Effector memory CD8-positive, alpha-beta T cell (primary cell): ENCODE measurements around the gene FGFRL1.
"Not testable (repeated sequence)": the region's sequence is repeated elsewhere in the genome, so short reads cannot be mapped to it uniquely, and the experiment has no call there.

ENCODE experiments used
- ATAC-seq: fragments of 150-1000 bp; cut with Tn5 transposase; replicated peaks from 2 replicates; pipeline ENCODE4 v1.10.0; 2021; ENCODE audit warnings: mild to moderate bottlenecking, moderate library complexity
- DNase-seq, 3 experiments: peaks; one replicate each; pipeline ENCODE4 v3.0.0; 2021
- H3K27ac Mint-ChIP-seq, 2 donors: one replicate each; pipeline ENCODE4 v1.8.0; 2022; ENCODE audit warnings: mild to moderate bottlenecking in 2 of 2, mixed read lengths in 2 of 2, moderate library complexity in 2 of 2
- H3K27me3 Mint-ChIP-seq, 2 donors: one replicate each; pipeline ENCODE4 v1.8.0; 2022; ENCODE audit warnings: mixed read lengths in 2 of 2
- H3K36me3 Mint-ChIP-seq: one replicate; pipeline ENCODE4 v1.8.0; 2022; ENCODE audit warnings: mild to moderate bottlenecking, moderate library complexity, mixed read lengths; ENCODE audit not compliant: insufficient read depth
- H3K4me1 Mint-ChIP-seq, 2 donors: one replicate each; pipeline ENCODE4 v1.8.0; 2022; ENCODE audit warnings: low read depth in 2 of 2, mixed read lengths in 2 of 2
- H3K4me3 Mint-ChIP-seq, 2 donors: one replicate each; pipeline ENCODE4 v1.8.0; 2022; ENCODE audit warnings: mild to moderate bottlenecking in 2 of 2, mixed read lengths in 2 of 2, moderate library complexity in 2 of 2
- H3K9me3 Mint-ChIP-seq, 2 donors: one replicate each; pipeline ENCODE4 v1.8.0; 2022; ENCODE audit warnings: mixed read lengths in 2 of 2

Gene FGFRL1

DNA sequence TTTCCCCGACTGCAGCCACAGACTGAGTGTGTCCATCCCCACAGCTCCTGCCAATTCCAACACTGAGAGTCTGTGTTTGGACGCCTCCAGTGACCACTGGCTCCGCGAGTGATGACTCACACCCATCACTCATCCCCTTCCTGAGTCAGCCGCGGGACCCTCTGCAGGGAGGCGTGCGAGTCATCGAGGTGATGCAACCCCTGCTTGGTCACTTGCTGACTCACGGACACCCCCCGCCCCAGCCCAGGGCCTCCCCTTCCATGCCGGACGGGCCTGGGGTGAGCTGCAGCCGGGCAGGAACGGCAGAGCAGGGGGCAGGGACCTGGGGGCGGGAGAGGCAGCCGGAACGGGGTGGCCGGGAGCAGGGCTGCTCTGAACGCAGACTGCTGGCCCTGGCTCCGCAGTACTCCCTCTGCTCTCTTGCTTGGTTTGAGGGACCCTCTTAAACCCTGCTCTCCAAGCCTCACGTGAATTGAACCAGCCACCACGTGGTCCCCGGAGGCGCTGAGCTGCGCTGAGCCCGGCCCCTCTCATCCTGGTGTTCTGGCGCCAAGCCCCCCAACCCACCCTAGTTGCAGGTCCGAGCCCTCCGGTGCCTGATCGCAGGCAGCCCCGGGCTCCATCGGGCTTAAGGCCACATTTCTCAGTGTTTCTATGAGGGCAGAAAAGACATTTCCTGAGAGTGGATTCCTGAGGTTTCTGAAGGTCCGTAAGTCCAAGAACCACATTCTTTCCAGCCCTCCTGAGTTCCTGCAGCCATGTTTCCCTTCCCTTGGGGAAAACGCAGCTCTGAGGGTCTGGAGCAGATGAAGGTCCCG, 32.4 kb downstream of the FGFRL1 start:
- Mint-ChIP-seq H3K27me3 (peaks cover 35 to 51% of the 10 kb centered on the region in 2 donors), H3K4me3 (no peak overlapping the region), H3K9me3 (no peaks in the 10 kb centered on the region), H3K4me1 (peaks cover 3 to 4% of the 10 kb centered on the region in 2 donors), H3K27ac (no peak overlapping the region), H3K36me3 (no peaks in the 10 kb centered on the region)
- peak; percentile 14 for ATAC-seq
- no peak for DNase-seq

GRCh38 chr4:1044469-1045192, 33.2 kb downstream of the FGFRL1 start:
- DNase-seq, result no peak
- peaks cover 43 to 59% of the 10 kb centered on the region in 2 donors for H3K27me3 Mint-ChIP-seq
- H3K4me3 Mint-ChIP-seq, result no peak overlapping the region
- H3K9me3 Mint-ChIP-seq, result no peaks in the 10 kb centered on the region
- no peak for ATAC-seq
- no peaks in the 10 kb centered on the region for H3K36me3 Mint-ChIP-seq
- peaks cover 3 to 4% of the 10 kb centered on the region in 2 donors for H3K4me1 Mint-ChIP-seq
- no peak overlapping the region for H3K27ac Mint-ChIP-seq

- Mint-ChIP-seq H3K4me1 (peaks cover 3 to 4% of the 10 kb centered on the region in 2 donors), H3K27ac (no peak overlapping the region), H3K9me3 (no peaks in the 10 kb centered on the region), H3K4me3 (no peak overlapping the region), H3K36me3 (no peaks in the 10 kb centered on the region), H3K27me3 (peaks cover 44 to 64% of the 10 kb centered on the region in 2 donors)
- DNase-seq, result no peak
- ATAC-seq, result no peak
These were observed 33.8 kb downstream of the FGFRL1 start for GRCh38 chr4:1045193-1045594.

DNA sequence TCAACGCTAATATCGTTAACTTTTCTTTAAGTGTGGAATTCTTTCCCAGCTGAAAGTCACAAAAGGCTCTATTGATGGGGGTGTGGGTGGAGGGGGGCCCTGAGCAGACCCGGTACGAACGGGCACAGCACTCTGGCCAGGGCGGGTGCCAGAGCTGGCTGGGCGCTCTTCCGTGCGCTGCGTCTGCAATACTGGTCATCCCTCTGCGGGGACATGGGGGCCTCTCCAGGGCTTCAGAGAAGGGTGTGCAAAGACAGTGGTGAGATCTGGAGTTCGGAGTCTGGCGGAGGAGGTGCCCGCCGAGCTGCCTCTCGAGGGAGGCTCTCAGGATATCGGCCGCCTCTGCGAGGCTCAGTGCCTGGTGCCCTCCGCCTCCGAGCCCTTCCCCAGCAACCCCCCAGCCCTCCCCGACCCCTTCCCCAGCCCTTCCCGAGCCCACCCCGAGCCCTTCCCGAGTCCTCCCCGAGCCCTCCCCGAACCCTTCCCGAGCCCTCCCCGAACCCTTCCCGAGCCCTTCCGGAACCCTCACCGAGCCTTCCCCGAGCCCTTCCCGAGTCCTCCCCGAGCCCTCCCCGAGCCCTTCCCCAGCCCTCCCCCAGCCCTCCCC, 34.3 kb downstream of the FGFRL1 start:
- H3K27ac Mint-ChIP-seq, result no peak overlapping the region
- no peaks in the 10 kb centered on the region for H3K9me3 Mint-ChIP-seq
- H3K27me3 Mint-ChIP-seq, result peaks cover 44 to 64% of the 10 kb centered on the region in 2 donors
- DNase-seq, result no peak
- no peak overlapping the region for H3K4me3 Mint-ChIP-seq
- H3K4me1 Mint-ChIP-seq, result peaks cover 3 to 4% of the 10 kb centered on the region in 2 donors
- ATAC-seq, result no peak
- H3K36me3 Mint-ChIP-seq, result no peaks in the 10 kb centered on the region

GRCh38 chr4:1046581-1047011, 35.2 kb downstream of the FGFRL1 start:
- peaks cover 44 to 68% of the 10 kb centered on the region in 2 donors for H3K27me3 Mint-ChIP-seq
- not testable (repeated sequence) for H3K4me1 Mint-ChIP-seq, H3K9me3 Mint-ChIP-seq, DNase-seq, H3K36me3 Mint-ChIP-seq, H3K4me3 Mint-ChIP-seq, ATAC-seq
- peak overlapping the region in 1 of 2 donors; percentile 72 for H3K27ac Mint-ChIP-seq

- Mint-ChIP-seq H3K27me3 (peaks cover 44 to 76% of the 10 kb centered on the region in 2 donors), H3K36me3 (no peaks in the 10 kb centered on the region), H3K4me1 (peaks cover 3 to 4% of the 10 kb centered on the region in 2 donors), H3K4me3 (no peak overlapping the region), H3K27ac (peak overlapping the region in 1 of 2 donors; percentile 72), H3K9me3 (no peaks in the 10 kb centered on the region)
- no peak for ATAC-seq
- DNase-seq, result no peak
These were observed 35.9 kb downstream of the FGFRL1 start for GRCh38 chr4:1047106-1047975.

- H3K36me3 Mint-ChIP-seq, result no peaks in the 10 kb centered on the region
- H3K27ac Mint-ChIP-seq, result no peak overlapping the region
- ATAC-seq (no peak), DNase-seq (no peak)
- no peak overlapping the region for H3K4me3 Mint-ChIP-seq
- peaks cover 50 to 80% of the 10 kb centered on the region in 2 donors for H3K27me3 Mint-ChIP-seq
- H3K9me3 Mint-ChIP-seq, result no peaks in the 10 kb centered on the region
- H3K4me1 Mint-ChIP-seq, result peaks cover 3 to 4% of the 10 kb centered on the region in 2 donors
These were observed 36.7 kb downstream of the FGFRL1 start for GRCh38 chr4:1047976-1048772.

- ATAC-seq, result no peak
- peak in 1 of 3 experiments; percentile 0 for DNase-seq
- H3K36me3 Mint-ChIP-seq, result no peaks in the 10 kb centered on the region
- peaks cover 3 to 4% of the 10 kb centered on the region in 2 donors for H3K4me1 Mint-ChIP-seq
- no peaks in the 10 kb centered on the region for H3K9me3 Mint-ChIP-seq
- H3K27me3 Mint-ChIP-seq, result peaks cover 50 to 75% of the 10 kb centered on the region in 2 donors
- H3K4me3 Mint-ChIP-seq, result no peak overlapping the region
- no peak overlapping the region for H3K27ac Mint-ChIP-seq
These were observed 37.6 kb downstream of the FGFRL1 start for GRCh38 chr4:1048773-1049590.

DNA sequence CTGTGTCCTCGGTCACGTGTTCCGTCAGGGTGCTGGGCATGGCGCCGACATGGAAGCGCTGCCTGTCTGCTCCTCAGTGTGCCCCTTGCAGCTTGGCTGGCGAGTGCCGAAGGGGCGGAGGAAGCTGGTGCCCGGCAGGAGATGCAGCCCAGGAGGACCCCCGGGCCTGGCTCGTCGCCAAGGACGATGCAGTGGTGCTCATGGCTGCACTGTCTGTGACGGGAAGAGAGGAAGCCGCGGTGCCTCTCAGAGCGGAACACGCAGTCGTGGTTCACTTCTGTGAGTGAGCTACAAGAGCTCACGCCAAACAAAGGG, 38.1 kb downstream of the FGFRL1 start:
- no peaks in the 10 kb centered on the region for H3K9me3 Mint-ChIP-seq
- H3K4me3 Mint-ChIP-seq, result no peak overlapping the region
- H3K27ac Mint-ChIP-seq, result no peak overlapping the region
- ATAC-seq (no peak), DNase-seq (peak in 1 of 3 experiments; percentile 0)
- H3K36me3 Mint-ChIP-seq, result no peaks in the 10 kb centered on the region
- H3K27me3 Mint-ChIP-seq, result peaks cover 49 to 70% of the 10 kb centered on the region in 2 donors
- peaks cover 3 to 4% of the 10 kb centered on the region in 2 donors for H3K4me1 Mint-ChIP-seq

DNA sequence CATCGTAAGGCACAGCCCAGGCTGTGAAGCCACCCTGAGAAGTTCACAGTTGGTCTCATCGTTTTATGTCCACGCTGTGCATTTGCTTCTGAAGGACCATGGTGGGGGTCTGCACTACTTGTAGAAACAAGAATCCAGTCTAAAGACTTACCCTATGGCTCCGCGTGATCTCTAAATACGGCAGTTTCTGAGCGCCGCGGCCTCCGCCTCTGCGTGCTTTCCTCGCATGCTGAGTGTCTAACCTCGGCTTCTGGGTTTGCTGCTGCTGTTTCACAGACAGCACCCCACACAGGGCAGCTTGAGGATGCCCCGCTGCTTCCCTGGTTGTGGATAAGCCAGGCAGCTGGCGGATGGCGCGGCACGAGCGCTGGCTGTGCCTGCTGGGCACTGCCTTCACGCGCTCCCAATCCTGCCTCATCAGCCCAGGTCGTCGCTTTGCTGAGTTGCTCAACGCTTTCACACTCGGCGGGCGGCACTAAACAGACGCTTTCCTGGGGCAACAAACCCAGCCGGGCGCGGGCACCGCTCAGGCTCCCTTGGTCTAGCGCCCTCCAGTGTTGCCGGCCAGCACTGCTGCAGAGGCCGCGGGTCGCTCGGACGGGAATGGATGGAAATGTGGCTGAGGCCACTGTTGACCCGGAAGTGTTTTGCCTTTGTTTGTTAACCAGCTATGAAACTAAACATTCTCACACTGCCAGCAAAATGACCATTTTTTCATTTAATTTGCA, 39.2 kb downstream of the FGFRL1 start:
- DNase-seq, result no peak
- peaks cover 38 to 59% of the 10 kb centered on the region in 2 donors for H3K27me3 Mint-ChIP-seq
- no peaks in the 10 kb centered on the region for H3K9me3 Mint-ChIP-seq
- peaks cover 2% of the 10 kb centered on the region for H3K36me3 Mint-ChIP-seq
- ATAC-seq, result no peak
- H3K27ac Mint-ChIP-seq, result no peak overlapping the region
- peaks cover 3 to 4% of the 10 kb centered on the region in 2 donors for H3K4me1 Mint-ChIP-seq
- no peak overlapping the region for H3K4me3 Mint-ChIP-seq

GRCh38 chr4:1051472-1051871, 40.0 kb downstream of the FGFRL1 start:
- H3K27me3 Mint-ChIP-seq, result peaks cover 38 to 65% of the 10 kb centered on the region in 2 donors
- ATAC-seq, result no peak

More at GRCh38 chr4:1051472-1051871, 40.0 kb downstream of the FGFRL1 start:
- peaks cover 10 to 11% of the 10 kb centered on the region in 2 donors for H3K4me1 Mint-ChIP-seq
- no peak overlapping the region for H3K4me3 Mint-ChIP-seq
- H3K36me3 Mint-ChIP-seq, result peaks cover 9% of the 10 kb centered on the region
- no peak for DNase-seq
- H3K27ac Mint-ChIP-seq, result no peak overlapping the region
- H3K9me3 Mint-ChIP-seq, result no peaks in the 10 kb centered on the region
